GM19025 (cell line): ENCODE data around the gene ZSCAN10.
A peak's percentile ranks its signal among the peaks of the same experiment; 100 is the strongest.
"Not testable (repeated sequence)": the region's sequence is repeated elsewhere in the genome, so short reads cannot be mapped to it uniquely, and the experiment has no call there.

ENCODE experiments used
- ATAC-seq: cut with Tn5 transposase; IDR thresholded peaks from one replicate; pipeline ENCODE4 v1.9.1; 2021; ENCODE audit warnings: mild to moderate bottlenecking, low read depth, moderate library complexity; ENCODE audit not compliant: unreplicated experiment

Gene ZSCAN10

DNA sequence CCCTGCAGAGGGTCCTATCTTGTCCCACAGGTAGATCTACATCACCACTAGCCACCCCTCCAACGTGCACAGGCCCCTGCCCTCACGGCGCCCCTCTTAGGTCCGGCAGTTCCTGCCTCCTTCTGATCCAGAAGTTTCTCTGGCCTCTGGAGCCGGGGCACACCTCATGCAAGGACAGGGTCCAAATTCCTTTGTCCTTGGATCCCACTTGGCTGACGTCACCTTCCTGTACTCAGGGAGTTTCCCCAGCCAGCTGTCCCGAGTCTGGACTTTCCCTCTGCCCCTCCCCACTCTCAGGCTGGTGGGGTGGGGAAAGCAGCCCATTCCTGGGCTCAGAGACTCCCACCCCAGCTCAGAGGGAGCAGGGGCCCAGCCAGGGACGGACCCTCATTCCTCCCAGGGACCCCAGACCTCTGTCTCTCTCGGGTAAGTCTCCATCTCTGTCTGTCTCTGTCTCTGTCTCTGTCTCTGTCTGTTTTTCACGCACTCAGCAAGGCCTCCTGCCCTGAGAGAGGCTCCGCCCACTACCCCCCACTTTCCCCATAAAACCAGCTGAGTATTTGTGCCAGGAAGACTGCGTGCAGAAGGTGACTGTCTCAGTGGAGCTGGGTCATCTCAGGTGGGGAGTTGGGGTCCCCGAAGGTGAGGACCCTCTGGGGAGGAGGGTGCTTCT lies 33.9 kb downstream of the ZSCAN10 start, which contains the start of gene IL32:
TSS of gene IL32 (plus strand) at position 572 of the 673 bp plus-strand sequence. CDS start 172 bp downstream, outside the sequence.
- no peak for ATAC-seq

DNA sequence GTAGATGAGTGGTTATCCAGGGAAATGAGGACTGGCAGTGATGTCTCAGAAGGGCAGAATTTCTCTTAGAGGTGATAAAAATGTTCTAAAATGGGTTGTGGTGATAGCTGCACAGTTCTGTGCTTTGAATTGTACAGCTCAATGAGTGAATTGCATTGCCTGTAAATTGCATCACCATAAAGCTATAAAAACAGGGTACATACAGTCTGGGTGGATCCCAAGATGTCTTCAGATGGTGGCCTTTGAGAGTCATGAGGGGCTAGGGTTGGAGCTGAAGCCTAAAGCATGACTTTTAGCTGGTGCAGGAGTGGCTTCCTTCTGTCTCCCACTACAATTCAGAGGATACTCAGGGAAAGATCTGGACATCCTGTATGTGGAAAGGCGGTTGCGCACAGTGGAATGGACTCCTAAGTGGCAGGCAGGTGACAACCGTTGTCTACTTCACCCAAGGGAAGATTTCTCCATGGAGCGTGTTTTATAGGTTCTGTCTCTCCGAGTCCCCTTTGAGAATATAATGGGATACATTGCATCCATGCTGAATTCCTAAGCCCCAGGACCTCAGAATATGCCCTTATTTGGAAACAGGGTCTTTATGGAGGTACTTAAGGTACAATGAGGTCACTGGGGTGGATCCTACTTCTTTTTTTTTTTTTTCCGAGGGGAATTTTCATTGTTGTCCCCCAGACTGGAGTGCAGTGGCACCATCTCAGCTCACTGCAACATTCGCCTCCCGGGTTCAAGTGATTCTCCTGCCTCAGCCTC lies 35.3 kb downstream of the ZSCAN10 start:
- no peak for ATAC-seq

DNA sequence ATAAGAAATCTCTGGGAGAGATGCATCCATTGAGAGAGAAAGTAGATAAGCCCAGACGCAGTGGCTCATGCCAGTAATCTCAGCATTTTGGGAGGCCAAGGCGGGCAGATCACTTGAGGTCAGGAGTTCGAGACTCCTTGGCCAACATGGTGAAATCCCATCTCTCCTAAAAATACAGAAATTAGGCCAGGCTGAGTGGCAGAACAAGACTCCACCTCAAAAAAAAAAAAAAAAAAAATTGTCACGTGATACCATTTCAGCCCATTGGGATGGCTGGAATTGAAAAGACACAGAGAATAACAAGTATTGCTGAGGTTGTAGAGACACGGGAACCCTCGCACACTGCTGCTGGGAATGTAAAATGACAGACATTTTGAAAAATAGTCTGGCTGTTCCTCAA lies 36.5 kb downstream of the ZSCAN10 start:
- ATAC-seq = no peak

DNA sequence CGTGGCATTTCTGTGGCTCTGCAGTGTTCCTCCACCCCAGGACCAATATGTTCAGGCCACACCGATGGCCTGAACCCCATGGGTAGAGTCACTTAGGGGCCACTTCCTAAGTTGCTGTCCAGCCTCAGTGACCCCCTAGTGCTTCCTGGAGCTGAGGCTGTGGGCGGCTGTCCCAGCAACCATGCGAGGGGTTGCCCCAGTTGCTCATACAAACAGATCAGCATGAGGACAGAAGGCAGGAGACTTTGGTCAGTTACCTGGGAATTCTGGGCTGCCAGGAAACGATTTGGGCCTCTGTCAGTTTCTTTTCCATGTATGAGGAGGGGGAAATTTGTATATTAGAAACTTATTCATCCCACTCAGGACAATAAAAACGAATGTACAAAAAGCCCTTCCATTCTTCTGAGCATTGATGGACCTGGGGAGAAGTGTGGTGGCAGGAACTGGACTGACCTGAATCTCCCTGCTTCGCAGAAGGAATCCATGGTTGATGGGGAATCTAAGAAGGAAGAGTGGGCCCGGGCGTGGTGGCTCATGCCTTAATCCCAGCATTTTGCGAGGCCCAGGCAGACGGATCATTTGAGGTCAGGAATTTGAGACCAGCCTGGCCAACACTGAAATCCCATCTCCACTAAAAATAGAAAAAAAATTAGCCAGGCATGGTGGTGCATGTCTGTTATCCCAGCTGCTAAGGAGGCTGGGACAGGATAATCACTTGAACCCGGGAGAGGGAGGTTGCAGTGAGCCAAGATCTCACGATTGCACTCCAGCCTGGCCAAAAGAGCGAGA lies 38.6 kb downstream of the ZSCAN10 start:
- ATAC-seq = no peak

DNA sequence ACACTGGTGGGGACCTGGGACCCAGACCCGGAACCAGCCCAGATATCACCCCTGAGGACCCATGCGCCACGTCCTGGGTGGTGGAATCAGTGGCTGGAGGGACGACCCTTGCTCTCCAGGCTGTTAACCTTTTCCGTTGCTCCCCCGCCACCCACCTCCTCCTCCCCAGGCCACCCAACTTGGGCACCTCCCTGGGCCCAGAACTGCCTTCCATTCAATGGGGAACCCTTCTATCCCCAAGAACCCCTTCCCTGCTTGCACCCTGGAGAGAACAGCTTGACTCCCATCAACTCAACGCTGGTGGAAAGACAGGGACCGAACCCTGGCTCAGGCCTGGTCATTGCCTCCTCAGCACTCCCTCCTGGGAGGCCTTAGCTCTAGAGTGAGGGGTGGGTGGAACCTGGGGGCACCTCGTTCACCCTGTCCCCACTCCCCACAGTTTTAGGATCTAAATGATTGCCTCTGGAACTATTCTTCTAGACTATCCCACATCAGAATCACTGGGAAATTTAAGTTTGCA lies 39.3 kb downstream of the ZSCAN10 start:
- ATAC-seq = no peak

DNA sequence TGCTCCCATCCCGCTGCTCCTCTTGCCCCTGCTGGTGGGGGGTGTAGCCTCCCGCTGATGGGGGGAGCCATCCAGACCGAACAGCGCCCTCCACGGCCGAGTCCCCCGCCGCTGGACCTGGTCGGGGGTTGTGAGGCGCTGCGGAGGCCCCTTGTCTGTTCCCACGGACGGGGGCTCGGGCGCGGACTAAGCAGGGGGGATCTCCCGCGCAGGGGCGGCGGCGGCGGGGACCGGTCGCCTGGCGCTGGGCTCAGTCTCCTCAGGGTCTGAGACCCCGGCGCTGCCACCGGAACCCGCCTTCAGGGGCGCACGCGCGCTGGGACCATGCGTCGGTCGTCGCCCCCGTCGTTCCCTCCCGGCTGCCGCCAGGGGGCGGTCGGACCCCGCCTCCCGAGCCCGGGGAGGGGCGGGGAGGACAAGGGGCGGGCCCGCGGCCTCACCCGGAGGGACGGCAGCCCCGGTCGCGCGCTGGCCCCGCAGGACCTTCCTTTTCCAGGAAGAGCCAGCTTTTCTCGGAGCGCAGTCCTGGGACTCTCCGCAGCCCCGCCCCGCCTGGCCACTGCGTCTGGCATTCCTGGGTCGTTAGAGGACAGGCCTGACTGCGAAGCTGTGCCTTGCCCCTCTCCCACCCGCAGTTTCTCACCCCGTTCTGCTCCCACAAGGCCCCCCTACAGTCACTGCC lies 39.9 kb downstream of the ZSCAN10 start:
- ATAC-seq = peak; percentile 77

DNA sequence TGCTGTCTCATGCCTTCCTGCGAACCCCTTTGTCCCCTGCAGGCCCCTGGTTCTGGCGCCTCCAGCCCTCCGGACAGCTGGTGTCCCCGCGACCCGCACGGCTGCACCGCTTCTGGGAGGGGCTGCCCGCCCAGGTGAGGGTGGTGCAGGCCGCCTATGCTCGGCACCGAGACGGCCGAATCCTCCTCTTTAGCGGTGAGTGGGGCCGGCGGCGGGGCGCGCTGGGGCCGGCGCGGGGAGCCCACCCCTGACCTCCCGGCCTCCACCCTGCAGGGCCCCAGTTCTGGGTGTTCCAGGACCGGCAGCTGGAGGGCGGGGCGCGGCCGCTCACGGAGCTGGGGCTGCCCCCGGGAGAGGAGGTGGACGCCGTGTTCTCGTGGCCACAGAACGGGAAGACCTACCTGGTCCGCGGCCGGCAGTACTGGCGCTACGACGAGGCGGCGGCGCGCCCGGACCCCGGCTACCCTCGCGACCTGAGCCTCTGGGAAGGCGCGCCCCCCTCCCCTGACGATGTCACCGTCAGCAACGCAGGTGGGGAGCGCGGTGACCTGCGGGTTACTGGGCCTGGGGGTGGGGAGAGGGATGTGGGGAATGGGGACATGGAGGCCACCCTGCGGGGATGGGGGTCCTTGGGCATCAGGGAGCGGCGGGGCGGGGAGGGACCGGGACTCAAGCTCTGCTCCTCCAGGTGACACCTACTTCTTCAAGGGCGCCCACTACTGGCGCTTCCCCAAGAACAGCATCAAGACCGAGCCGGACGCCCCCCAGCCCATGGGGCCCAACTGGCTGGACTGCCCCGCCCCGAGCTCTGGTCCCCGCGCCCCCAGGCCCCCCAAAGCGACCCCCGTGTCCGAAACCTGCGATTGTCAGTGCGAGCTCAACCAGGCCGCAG lies 40.7 kb downstream of the ZSCAN10 start:
- ATAC-seq = no peak

DNA sequence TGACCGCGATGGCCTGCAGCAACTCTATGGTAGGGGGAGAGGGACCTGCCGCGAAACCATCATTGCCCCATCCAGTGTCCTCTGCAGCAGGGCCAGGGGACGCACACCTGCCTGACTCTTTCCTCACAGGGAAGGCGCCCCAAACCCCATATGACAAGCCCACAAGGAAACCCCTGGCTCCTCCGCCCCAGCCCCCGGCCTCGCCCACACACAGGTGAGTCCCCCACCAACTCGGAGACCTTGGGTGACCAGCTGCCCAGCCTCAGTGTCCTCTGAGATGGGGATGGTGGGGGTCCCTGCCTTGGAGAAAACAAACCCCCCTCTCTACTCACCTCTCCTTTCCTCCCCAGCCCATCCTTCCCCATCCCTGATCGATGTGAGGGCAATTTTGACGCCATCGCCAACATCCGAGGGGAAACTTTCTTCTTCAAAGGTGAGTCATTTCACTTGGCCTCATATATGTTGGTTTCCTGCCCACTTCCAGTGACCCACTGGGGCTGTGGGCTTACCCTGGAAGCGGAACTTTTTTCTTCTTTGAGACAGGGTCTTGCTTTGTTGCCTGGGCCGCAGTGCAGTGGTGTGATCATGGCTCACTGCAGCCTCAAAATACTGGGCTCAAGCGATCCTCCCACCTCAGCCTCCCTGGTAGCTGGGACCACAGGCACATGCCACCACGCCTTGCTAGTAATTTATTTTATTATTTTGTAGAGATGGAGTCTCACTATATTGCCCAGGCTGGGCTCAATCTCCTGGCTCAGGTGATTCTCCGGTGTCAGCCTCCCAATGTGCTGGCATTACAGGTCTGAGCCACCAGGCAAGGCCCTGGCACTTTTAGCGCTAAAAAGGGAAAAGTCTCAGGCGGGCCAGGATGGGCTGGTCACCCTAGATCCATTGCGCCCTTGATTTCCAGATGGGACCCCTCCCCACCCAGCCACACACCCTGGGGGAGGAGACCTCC lies 41.6 kb downstream of the ZSCAN10 start:
- ATAC-seq = no peak

DNA sequence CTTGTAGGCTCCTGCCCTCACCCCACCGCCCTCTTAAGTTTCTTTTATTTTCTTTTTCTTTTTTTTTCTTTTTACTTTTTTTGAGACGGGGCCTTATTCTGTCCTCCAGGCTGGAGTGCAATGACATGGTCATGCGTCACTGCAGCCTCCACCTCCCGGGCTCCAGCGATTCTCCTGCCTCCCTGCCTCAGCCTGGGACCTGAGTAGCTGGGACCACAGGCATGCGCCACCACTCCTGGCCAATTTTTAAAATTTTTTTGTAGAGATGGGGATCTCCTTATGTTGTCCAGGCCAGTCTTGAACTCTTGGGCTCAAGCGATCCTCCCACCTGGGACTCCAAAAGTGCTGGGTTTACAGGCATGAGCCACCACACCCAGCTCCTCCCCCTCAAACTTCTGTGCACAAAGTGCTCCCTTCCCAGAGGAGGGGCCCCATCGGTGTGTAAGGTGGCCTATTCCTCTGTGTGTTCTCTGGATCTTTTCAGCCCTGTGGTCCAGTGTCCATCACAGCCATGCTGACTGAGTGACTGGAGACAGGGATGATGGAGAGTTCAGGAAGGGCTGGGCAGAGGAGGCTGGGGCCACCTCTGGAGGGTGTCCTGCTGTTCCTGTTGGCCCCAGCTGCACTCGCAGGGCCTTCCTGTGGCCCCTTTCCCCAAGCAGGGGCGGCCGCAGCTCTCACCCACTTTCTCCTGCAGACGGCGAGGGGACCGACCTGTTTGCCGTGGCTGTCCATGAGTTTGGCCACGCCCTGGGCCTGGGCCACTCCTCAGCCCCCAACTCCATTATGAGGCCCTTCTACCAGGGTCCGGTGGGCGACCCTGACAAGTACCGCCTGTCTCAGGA lies 42.5 kb downstream of the ZSCAN10 start:
- no peak for ATAC-seq

DNA sequence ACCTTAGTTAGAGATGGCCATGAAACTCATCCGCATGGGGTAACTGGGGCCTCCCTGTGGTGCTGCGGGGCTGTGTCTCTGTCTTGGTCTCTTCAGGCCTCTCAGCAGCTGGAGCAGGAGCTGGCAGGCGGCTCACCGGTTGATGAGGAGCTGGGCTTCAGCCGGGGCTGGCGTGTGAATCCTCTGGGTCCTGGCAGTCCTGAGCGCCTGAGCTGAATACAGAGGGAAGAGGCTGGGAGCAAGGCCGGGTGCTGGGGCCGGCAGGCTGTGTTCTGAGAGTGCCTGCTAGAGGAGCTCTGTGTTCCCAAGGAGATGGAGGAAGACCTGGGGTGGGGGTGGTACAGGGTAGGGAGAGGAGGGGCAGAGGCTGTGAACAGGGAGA lies 43.4 kb downstream of the ZSCAN10 start:
- not testable (repeated sequence) for ATAC-seq

DNA sequence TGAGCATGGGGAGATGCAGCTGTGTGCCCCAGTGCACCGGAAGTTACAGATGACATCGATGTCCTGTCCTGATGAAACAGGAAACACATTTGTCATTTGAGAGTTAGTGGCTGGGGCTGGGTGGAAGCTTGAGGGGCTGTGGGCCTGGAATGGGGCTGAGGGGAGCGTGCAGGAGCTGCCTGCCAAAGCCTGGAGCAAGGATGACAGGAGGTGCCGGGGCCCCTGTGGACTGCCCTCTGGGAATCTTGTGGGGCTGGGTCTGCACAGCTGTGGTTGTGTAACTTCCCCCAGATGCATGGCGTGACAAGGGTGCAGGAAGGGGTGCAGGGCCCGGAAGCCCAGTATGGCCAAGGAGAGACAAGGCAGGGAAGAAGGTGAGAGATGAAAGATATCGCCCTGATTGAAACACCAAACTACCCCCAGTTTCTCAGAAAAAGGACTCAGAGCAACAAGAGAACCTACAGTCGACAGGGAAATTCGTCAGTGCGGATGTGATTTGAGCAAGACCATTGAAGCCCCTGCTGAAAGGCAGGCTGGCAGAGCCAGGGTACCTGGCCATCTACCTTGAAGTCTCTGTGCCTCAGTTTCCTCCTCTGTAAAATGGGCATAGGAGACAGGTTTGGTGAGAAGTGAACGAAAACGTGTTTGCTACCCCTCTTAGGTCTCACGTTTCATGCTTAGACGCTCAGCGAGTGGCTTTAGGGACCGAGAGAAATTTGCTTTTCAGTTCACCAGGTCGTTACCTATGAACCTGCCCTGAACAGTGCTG lies 43.9 kb downstream of the ZSCAN10 start:
- ATAC-seq = no peak

DNA sequence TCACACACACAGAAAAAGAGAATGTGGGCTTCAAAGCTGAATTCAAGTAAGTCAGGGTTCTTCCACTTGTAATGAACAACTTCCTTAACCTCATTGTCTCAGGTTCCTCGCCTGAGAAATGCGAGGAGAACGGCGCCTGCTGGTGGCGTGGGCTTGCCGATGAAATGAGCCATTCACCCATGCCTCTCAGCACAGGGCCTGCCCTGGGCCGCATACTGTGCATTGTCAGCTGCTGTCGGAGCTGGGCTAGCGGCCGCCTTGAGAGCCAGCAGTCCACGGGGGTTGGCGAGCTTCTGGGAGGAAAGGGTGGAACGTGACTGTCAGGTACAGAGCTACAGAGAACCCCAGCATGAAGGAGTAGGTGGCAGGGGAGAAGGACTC lies 45.8 kb downstream of the ZSCAN10 start:
- not testable (repeated sequence) for ATAC-seq

DNA sequence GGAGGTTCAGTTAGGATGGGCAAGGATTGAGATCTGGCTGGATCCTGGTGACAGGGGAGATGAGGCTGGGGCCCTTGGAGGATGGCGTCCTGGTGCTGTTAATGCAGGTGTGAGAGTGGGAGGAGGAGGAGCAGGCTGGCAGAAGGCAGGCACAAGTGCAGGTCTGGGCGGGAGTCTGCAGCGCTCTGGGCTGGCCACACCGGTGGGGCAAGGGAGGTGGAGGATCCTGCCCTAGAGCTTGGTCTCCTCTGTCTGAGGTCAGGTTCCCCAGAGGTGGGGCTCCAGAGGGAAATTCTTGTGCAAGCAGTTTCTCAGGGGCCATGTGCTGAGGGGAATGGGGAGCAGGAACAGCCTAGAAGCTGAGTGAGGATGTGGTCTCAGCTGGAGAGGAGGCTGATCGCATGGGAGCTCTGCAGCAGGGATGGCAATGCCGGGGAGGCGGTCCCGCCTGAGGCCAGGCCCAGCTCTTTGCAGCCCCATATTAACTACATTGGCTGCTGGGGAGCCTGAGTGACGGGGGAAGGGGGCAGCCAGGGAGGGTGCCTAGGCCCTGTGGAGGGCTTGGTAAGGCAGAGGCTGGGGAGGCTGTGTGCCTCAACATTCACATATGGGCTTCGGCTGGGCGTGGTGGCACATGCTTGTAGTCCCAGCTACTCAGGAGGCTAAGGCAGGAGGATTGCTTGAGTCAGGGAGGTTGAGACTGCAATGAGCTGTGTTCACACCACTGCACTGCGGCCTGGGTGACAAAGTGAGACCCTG lies 46.3 kb downstream of the ZSCAN10 start:
- not testable (repeated sequence) for ATAC-seq

DNA sequence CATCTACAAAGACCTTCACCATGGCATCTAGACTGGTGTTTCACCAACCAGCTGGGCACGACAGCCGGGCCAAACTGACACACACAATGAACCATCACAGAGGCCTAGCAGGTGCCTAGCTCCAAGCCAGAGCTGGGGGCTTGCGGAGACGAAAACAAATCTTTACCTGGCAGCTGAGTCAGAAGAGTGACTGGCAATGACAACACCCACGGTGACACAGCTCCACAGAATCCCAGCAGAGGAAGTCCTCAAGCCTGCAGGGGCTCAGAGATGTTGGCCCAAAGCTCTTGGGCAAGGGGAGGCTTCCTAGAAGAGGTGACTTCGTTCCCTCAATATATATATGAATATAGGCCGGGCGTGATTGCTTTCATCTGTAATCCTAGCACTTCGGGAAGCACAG lies 47.6 kb downstream of the ZSCAN10 start:
- ATAC-seq = no peak

DNA sequence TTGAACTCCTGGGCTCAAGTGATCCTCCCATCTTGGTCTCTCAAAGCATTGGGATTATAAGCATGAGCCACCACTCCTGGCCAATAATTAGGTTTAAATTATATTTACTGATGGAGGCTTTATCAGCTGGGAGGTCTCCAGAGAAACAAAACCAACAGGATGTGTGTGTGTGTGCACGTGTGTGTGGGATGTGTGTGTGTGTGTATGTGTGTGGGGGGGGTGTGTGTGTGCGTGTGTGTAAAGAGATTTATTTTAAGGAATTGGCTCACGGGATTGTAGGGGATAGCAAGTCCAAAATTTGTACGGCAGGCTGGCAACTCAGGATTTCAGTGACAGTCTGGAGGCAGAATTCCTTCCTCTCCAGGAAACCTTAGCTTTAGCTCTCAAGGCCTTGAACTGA lies 48.1 kb downstream of the ZSCAN10 start:
- ATAC-seq = no peak

DNA sequence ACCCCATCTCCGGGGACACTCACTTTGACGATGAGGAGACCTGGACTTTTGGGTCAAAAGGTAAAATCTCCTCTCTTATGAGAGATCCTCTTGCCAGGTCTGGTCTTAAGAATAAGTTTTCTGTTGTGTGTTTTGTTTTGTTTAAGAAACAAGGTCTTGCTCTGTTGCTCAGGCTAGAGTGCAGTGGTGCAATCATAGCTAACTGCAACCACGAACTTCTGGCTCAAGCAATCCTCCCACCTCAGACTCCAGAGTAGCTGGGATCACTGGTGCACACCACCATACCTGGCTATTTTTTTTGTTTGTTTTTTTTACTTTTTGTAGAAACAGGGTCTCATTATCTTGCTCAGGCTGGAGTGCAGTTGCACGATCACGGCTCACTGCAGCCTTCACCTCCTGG lies 48.6 kb downstream of the ZSCAN10 start:
- ATAC-seq = no peak
